Stomach smooth muscle (tissue), 2 donors: ENCODE results near the gene PREP.
"Not testable (repeated sequence)": the region's sequence is repeated elsewhere in the genome, so short reads cannot be mapped to it uniquely, and the experiment has no call there.

Experiments used
- H3K27ac ChIP-seq: one replicate; pipeline ENCODE4 v1.7.0; 2013; ENCODE audit warnings: mild to moderate bottlenecking, low read length, inconsistent platforms
- H3K27me3 ChIP-seq, 2 donors: one replicate each; pipeline ENCODE4 v1.7.0; 2013; ENCODE audit warnings: low read length in 2 of 2; ENCODE audit not compliant: insufficient read depth in 2 of 2, control insufficient read depth in 1 of 2
- H3K36me3 ChIP-seq, 2 donors: one replicate each; pipeline ENCODE4 v1.7.0; 2013; ENCODE audit warnings: low read length in 2 of 2; ENCODE audit not compliant: control insufficient read depth in 2 of 2, insufficient read depth in 2 of 2
- H3K4me1 ChIP-seq: one replicate; pipeline ENCODE4 v1.7.0; 2013; ENCODE audit warnings: low read length; ENCODE audit not compliant: control insufficient read depth, insufficient read depth
- H3K4me3 ChIP-seq, 2 donors: one replicate each; pipeline ENCODE4 v1.7.0; 2013; ENCODE audit warnings: low read length in 2 of 2
- H3K9ac ChIP-seq, 2 donors: one replicate each; pipeline ENCODE4 v1.7.0; 2013; ENCODE audit warnings: low read length in 2 of 2, mild to moderate bottlenecking in 1 of 2
- H3K9me3 ChIP-seq, 2 donors: one replicate each; pipeline ENCODE4 v1.7.0; 2013; ENCODE audit warnings: low read length in 2 of 2; ENCODE audit not compliant: control insufficient read depth in 2 of 2
- donor health status: healthy.
- donor health status: Pancreatic carcinoma.

PREP gene

DNA sequence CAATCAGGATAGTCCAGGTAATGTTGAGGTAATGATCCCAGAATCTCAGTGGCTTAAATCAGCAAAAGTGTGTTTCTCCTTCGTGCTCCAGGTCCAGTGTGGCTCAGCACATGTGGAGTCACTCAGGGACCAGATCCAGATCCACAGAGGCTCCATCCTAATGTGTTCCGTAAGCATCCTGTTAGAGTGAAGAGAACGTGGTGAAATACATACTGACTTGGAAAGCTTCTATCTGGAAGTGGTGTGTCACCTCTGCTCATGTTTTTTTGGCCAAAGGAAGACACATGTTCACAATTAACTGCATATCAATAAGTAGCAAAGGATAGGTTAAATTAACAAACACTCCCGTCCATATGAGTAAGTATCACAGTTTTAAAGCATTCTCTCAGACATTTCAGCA lies 26.8 kb upstream of the PREP start:
- H3K4me3 ChIP-seq = no peak overlapping the region

GRCh38 chr6:105428342-105428957 lies 25.6 kb upstream of the PREP start:
- no peaks in the 10 kb centered on the region for H3K36me3 ChIP-seq
- no peaks in the 10 kb centered on the region for H3K9me3 ChIP-seq
- H3K4me1 ChIP-seq = no peaks in the 10 kb centered on the region
- no peak overlapping the region for H3K27ac ChIP-seq
- no peak overlapping the region for H3K9ac ChIP-seq
- no peak overlapping the region for H3K4me3 ChIP-seq
- H3K27me3 ChIP-seq = no peaks in the 10 kb centered on the region

More for the DNA sequence above, 26.8 kb upstream of the PREP start:
- Histone ChIP-seq H3K9me3 (no peaks in the 10 kb centered on the region), H3K36me3 (no peaks in the 10 kb centered on the region), H3K9ac (no peak overlapping the region), H3K27ac (no peak overlapping the region), H3K4me1 (no peaks in the 10 kb centered on the region), H3K27me3 (no peaks in the 10 kb centered on the region)

DNA sequence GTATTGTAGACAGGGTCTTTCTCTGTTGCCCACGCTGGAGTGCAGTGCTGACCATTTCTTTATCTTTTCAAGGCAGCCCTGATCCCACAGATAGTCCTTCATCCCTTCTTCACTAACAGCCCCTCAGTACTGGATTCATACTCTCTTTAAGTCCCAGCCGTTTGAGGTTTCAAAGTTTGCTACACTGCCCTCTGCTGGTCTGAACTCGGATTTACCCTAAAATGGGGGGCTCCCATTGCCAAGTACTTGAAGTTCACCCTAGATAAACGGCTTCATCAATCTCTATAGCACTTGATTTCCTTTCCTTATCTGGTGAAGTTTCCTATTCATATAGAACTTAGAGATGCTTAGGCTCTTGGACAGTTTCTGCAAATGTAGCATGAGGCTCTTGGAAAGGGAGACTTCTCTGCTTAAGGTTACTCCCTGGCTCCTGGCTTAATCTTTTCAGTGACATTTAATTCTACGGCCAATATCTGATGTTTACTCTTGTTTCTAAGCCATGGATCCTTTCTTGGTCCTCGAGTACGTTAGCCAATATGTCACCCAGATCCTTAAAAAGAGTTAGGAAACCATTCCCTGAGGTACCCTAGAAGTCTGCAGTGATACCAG lies 21.4 kb upstream of the PREP start:
- Histone ChIP-seq H3K27ac (no peak overlapping the region), H3K36me3 (no peaks in the 10 kb centered on the region), H3K4me1 (no peaks in the 10 kb centered on the region), H3K9me3 (no peaks in the 10 kb centered on the region), H3K9ac (no peak overlapping the region), H3K4me3 (no peak overlapping the region), H3K27me3 (no peaks in the 10 kb centered on the region)

GRCh38 chr6:105416971-105417370 lies 14.1 kb upstream of the PREP start:
- not testable (repeated sequence) for H3K4me1 ChIP-seq, H3K36me3 ChIP-seq, H3K27ac ChIP-seq, H3K27me3 ChIP-seq, H3K9ac ChIP-seq, H3K9me3 ChIP-seq, H3K4me3 ChIP-seq

GRCh38 chr6:105409734-105410133 lies 6.9 kb upstream of the PREP start:
- Histone ChIP-seq H3K4me1 (no peaks in the 10 kb centered on the region), H3K27me3 (peaks cover 0 to 3% of the 10 kb centered on the region in 2 donors), H3K36me3 (no peaks in the 10 kb centered on the region), H3K9ac (no peak overlapping the region), H3K9me3 (no peaks in the 10 kb centered on the region), H3K4me3 (no peak overlapping the region), H3K27ac (no peak overlapping the region)

GRCh38 chr6:105402090-105402938 lies 568 bp downstream of the PREP start:
- Histone ChIP-seq H3K4me1 (peaks cover 7% of the 10 kb centered on the region), H3K27ac (no peak overlapping the region), H3K36me3 (no peaks in the 10 kb centered on the region), H3K27me3 (no peaks in the 10 kb centered on the region), H3K4me3 (peak overlapping the region; percentile 51 to 93), H3K9ac (peak overlapping the region; percentile 50 to 55), H3K9me3 (no peaks in the 10 kb centered on the region)

DNA sequence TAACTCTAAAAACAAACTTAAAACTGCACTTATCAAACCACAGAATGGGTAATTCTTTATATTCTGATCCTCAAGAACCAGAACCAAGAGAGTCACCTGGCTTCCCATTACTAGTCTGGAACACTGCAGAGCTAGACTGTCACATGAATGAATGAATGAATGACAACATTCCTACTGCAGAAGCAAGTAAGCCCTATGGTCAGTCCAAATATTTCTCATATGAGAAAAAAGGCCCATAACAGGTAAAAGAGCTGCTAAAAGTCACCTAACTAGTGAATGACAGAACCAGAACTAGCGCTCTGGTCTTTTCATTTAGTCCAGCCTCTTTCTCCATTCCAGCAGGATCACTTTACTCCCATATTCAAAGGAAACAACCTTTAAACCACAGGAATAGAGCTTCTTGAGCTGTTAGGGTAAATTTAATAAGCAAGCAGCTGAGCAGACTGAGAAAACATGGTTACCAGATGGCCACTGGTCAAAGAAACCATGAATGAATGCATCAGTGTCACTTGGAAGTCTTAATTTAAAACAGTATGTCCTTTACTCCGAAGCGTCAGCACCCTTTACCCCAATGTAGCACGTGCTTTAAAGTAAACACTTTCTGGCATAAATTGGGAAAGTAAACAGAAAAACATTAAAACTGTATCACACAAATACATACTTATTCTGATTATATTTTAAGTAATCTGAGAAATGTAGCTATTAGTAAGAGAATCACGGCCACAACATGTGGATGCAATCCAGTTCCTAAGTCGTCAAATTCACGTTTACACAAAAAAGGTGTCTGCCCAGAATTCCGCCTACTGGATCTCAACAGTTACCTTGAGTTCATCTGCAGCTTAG lies 1.4 kb downstream of the PREP start:
- peaks cover 7% of the 10 kb centered on the region for H3K4me1 ChIP-seq
- H3K9me3 ChIP-seq = no peaks in the 10 kb centered on the region
- no peaks in the 10 kb centered on the region for H3K27me3 ChIP-seq
- no peak overlapping the region for H3K27ac ChIP-seq
- H3K36me3 ChIP-seq = peaks cover under 1% of the 10 kb centered on the region in 2 donors
- H3K4me3 ChIP-seq = peak overlapping the region; percentile 51 to 93
- H3K9ac ChIP-seq = peak overlapping the region in 1 of 2 donors; percentile 50

- Histone ChIP-seq H3K36me3 (peaks cover 9 to 10% of the 10 kb centered on the region in 2 donors), H3K27ac (no peak overlapping the region), H3K27me3 (no peaks in the 10 kb centered on the region), H3K4me1 (peaks cover 7% of the 10 kb centered on the region), H3K4me3 (no peak overlapping the region), H3K9me3 (no peaks in the 10 kb centered on the region), H3K9ac (no peak overlapping the region)
Measured at GRCh38 chr6:105400501-105400900, 2.4 kb downstream of the PREP start.

DNA sequence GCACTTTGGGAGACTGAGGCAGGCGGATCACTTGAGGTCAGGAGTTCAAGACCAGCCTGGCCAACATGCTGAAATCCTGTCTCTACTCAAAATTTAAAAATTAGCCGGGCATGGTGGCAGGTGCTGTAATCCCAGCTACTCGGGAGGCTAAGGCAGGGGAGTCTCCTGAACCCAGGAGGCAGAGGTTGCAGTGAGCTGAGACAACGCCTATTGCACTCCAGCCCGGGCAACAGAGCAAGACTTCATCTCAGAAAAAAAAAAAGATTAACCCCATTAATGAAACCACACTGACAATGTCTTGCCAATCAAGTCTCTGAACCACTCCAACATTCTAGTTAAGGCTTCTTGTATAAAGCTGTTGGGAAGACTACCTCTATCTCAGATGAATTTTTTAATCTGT lies 4.0 kb downstream of the PREP start:
- Histone ChIP-seq H3K9me3 (no peaks in the 10 kb centered on the region), H3K9ac (no peak overlapping the region), H3K27ac (no peak overlapping the region), H3K36me3 (peaks cover 9 to 11% of the 10 kb centered on the region in 2 donors), H3K4me1 (peaks cover 7% of the 10 kb centered on the region), H3K4me3 (no peak overlapping the region), H3K27me3 (no peaks in the 10 kb centered on the region)

- H3K27ac ChIP-seq = no peak overlapping the region
- H3K4me1 ChIP-seq = peaks cover 7% of the 10 kb centered on the region
- no peak overlapping the region for H3K4me3 ChIP-seq
- H3K9ac ChIP-seq = no peak overlapping the region
- peaks cover 9 to 11% of the 10 kb centered on the region in 2 donors for H3K36me3 ChIP-seq
- H3K9me3 ChIP-seq = no peaks in the 10 kb centered on the region
- H3K27me3 ChIP-seq = no peaks in the 10 kb centered on the region
Measured at GRCh38 chr6:105397987-105398386, 4.9 kb downstream of the PREP start.
